HCT116 (cell line): Measurements from ENCODE around the gene SLC4A7.

Experiments
- CBX3 ChIP-seq: IDR thresholded peaks from 2 replicates; pipeline ENCODE4 v1.6.1; 2012; ENCODE audit warnings: low read depth
- CEBPB ChIP-seq: IDR thresholded peaks from 2 replicates; pipeline ENCODE4 v1.6.1; 2012; ENCODE audit warnings: low read depth
- CTCF ChIP-seq, 3 experiments: fragments of 200-600 bp in 1 of 3; sonication (generic) in 1 of 3; IDR thresholded peaks in 2 of 3; conservative IDR thresholded peaks in 1 of 3; 2 replicates each; pipeline ENCODE4 v1.5.1; 2012 to 2017; ENCODE audit warnings: low read depth in 2 of 3, low read length in 2 of 3, antibody characterized with exemption in 1 of 3, borderline replicate concordance in 1 of 3, control low read depth in 1 of 3, mild to moderate bottlenecking in 1 of 3, mixed read lengths in 1 of 3, mixed run types in 1 of 3, moderate library complexity in 1 of 3; ENCODE audit not compliant: insufficient read depth in 1 of 3
- JUND ChIP-seq: IDR thresholded peaks from 2 replicates; pipeline ENCODE4 v1.6.1; 2012
- POLR2A ChIP-seq: IDR thresholded peaks from 2 replicates; pipeline ENCODE4 v1.7.0; 2011; ENCODE audit warnings: borderline replicate concordance; ENCODE audit not compliant: insufficient read depth, insufficient read length; ENCODE audit errors: extremely low read depth
- POLR2AphosphoS5 ChIP-seq: IDR thresholded peaks from 2 replicates; pipeline ENCODE4 v1.6.1; 2011; ENCODE audit warnings: mild to moderate bottlenecking, low read depth, low read length, moderate library complexity
- RAD21 ChIP-seq: IDR thresholded peaks from 2 replicates; pipeline ENCODE4 v1.6.1; 2012; ENCODE audit warnings: low read depth, mild to moderate bottlenecking
- SIN3A ChIP-seq: IDR thresholded peaks from 2 replicates; pipeline ENCODE4 v1.6.1; 2012; ENCODE audit warnings: low read depth
- SP1 ChIP-seq: IDR thresholded peaks from 2 replicates; pipeline ENCODE4 v1.6.1; 2012; ENCODE audit warnings: low read depth
- YY1 ChIP-seq: IDR thresholded peaks from 2 replicates; pipeline ENCODE4 v1.6.1; 2011; ENCODE audit warnings: low read length, low read depth, moderate library complexity, mild to moderate bottlenecking; ENCODE audit not compliant: insufficient replicate concordance; ENCODE audit errors: extremely low read depth
- ZFX ChIP-seq: fragments of 450-650 bp; IDR thresholded peaks from 2 replicates; pipeline ENCODE4 v1.6.1; 2017
- ZNF274 ChIP-seq: fragments of 200-500 bp; sonication (Bioruptor generic); IDR thresholded peaks from 2 replicates; pipeline ENCODE4 v1.6.1; 2014; ENCODE audit warnings: mild to moderate bottlenecking, low read depth, low read length, inconsistent platforms
- TF ChIP-seq, protein P1 (sequence below): IDR thresholded peaks from 2 replicates; pipeline ENCODE4 v1.6.1; 2012
- TF ChIP-seq, protein P2 (sequence below): IDR thresholded peaks from 2 replicates; pipeline ENCODE4 v1.6.1; 2011; ENCODE audit warnings: mild to moderate bottlenecking, low read length, moderate library complexity; ENCODE audit not compliant: insufficient replicate concordance; ENCODE audit errors: extremely low read depth

DNA sequence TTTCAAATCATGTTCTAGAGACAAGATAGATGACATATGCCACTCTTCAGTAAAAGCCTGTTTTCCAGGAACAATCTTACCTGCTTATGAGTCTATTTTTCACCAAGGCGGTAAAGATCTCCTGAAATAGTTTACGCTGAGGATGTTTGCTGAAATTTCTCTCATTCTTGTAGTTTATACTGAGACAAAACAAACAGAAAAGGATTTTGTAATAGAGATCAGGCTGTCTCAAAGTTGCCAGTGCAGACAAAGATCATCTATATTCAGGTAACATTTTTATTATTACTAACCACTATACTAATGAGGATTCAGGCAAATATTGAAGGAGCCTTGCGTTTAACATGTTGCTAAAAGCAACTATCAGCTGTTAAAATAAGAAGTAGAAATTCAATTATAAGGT is 140.0 kb downstream of the SLC4A7 start:
- no peak for TF ChIP-seq POLR2A
- no peak for TF ChIP-seq CBX3
- no peak for TF ChIP-seq CTCF (IDR thresholded peaks at IDR 0.05 in 2 of 3, conservative IDR thresholded peaks at IDR 0.05 in 1 of 3; ENCODE audit: borderline replicate concordance in 1 of 3, insufficient read depth in 1 of 3, low read depth in 2 of 3, low read length in 2 of 3)
- TF ChIP-seq POLR2AphosphoS5: no peak
- no peak for TF ChIP-seq ZNF274
- no peak for TF ChIP-seq YY1
- no peak for TF ChIP-seq SP1
- no peak for TF ChIP-seq RAD21
- no peak for TF ChIP-seq SIN3A
- TF ChIP-seq ZFX: no peak
- no peak for TF ChIP-seq JUND
- no peak for TF ChIP-seq CEBPB
- TF ChIP-seq, protein P1, sequence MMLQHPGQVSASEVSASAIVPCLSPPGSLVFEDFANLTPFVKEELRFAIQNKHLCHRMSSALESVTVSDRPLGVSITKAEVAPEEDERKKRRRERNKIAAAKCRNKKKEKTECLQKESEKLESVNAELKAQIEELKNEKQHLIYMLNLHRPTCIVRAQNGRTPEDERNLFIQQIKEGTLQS: no peak
- TF ChIP-seq, protein P2, sequence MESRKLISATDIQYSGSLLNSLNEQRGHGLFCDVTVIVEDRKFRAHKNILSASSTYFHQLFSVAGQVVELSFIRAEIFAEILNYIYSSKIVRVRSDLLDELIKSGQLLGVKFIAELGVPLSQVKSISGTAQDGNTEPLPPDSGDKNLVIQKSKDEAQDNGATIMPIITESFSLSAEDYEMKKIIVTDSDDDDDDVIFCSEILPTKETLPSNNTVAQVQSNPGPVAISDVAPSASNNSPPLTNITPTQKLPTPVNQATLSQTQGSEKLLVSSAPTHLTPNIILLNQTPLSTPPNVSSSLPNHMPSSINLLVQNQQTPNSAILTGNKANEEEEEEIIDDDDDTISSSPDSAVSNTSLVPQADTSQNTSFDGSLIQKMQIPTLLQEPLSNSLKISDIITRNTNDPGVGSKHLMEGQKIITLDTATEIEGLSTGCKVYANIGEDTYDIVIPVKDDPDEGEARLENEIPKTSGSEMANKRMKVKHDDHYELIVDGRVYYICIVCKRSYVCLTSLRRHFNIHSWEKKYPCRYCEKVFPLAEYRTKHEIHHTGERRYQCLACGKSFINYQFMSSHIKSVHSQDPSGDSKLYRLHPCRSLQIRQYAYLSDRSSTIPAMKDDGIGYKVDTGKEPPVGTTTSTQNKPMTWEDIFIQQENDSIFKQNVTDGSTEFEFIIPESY: no peak
